Measurements from ENCODE around the gene NHLH1.

DNA sequence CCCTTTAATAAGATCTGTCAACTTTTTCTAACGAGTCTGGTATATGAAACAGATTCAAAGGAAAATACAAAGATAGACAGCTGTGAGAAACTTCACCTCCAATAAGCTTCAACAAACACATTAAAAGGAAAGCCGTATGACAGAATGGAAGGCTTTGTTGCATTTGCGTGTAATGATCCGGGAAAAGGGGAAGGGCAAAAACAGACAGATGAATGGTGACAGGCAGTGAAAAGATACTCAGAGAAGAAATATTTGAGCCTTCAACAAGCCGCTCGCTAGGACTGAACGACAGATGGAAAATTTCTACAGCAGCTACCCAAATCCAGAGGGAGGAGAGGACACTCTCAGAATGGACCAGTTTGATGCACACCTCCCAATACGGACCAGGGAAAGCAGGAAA, 38.7 kb upstream of the NHLH1 start:
- TF ChIP-seq POLR2A (IDR thresholded peaks at IDR 0.05; ENCODE audit: low read depth, low read length) (no peak), REST (IDR thresholded peaks at IDR 0.05; ENCODE audit: low read depth, low read length) (no peak), ZNF24 (IDR thresholded peaks at IDR 0.05) (no peak), NR2C2 (IDR thresholded peaks at IDR 0.05; ENCODE audit: borderline replicate concordance, control insufficient read depth, insufficient read length, low read depth) (no peak)
- TF ChIP-seq, protein P1, sequence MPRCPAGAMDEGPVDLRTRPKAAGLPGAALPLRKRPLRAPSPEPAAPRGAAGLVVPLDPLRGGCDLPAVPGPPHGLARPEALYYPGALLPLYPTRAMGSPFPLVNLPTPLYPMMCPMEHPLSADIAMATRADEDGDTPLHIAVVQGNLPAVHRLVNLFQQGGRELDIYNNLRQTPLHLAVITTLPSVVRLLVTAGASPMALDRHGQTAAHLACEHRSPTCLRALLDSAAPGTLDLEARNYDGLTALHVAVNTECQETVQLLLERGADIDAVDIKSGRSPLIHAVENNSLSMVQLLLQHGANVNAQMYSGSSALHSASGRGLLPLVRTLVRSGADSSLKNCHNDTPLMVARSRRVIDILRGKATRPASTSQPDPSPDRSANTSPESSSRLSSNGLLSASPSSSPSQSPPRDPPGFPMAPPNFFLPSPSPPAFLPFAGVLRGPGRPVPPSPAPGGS (IDR thresholded peaks at IDR 0.05; ENCODE audit: borderline replicate concordance, insufficient read depth, low read depth, low read length, poor library complexity, severe bottlenecking) = no peak
